Neural cell (in vitro differentiated cells): Measurements from ENCODE around the gene ARHGAP24.

ENCODE experiments used
- EP300 ChIP-seq: fragments of 450-650 bp; conservative IDR thresholded peaks from 2 replicates; pipeline ENCODE4 v1.6.1; 2014; ENCODE audit warnings: antibody characterized with exemption, mild to moderate bottlenecking, moderate library complexity; ENCODE audit not compliant: poor library complexity, severe bottlenecking
- EZH2 ChIP-seq: fragments of 200-600, 300-800 bp; shearing (Covaris generic), sonication (generic); IDR thresholded peaks from 2 replicates; pipeline ENCODE4 v1.6.1; 2014; ENCODE audit warnings: antibody characterized with exemption, low read length, borderline replicate concordance, mild to moderate bottlenecking; ENCODE audit not compliant: insufficient read depth, poor library complexity, severe bottlenecking
- MXI1 ChIP-seq: fragments of 450-650 bp; conservative IDR thresholded peaks from 2 replicates; pipeline ENCODE4 v1.6.1; 2014; ENCODE audit warnings: antibody characterized with exemption, mild to moderate bottlenecking; ENCODE audit not compliant: poor library complexity, severe bottlenecking
- POLR2AphosphoS5 ChIP-seq: IDR thresholded peaks from 2 replicates; pipeline ENCODE4 v1.6.1; 2012
- RAD21 ChIP-seq: fragments of 450-650 bp; conservative IDR thresholded peaks from 2 replicates; pipeline ENCODE4 v1.6.1; 2014; ENCODE audit warnings: antibody characterized with exemption, mild to moderate bottlenecking, moderate library complexity
- SMC3 ChIP-seq: fragments of 450-650 bp; conservative IDR thresholded peaks from 2 replicates; pipeline ENCODE4 v1.6.1; 2014; ENCODE audit warnings: antibody characterized with exemption, mild to moderate bottlenecking, moderate library complexity; ENCODE audit not compliant: poor library complexity
- TAF1 ChIP-seq: IDR thresholded peaks from 2 replicates; pipeline ENCODE4 v1.6.1; 2012; ENCODE audit warnings: low read depth
- TF ChIP-seq, protein P1 (sequence below): fragments of 450-650 bp; IDR thresholded peaks from 2 replicates; pipeline ENCODE4 v1.5.1; 2014; ENCODE audit warnings: antibody characterized with exemption, mild to moderate bottlenecking, moderate library complexity; ENCODE audit not compliant: poor library complexity, severe bottlenecking
- TF ChIP-seq, protein P2 (sequence below): IDR thresholded peaks from 2 replicates; pipeline ENCODE4 v1.6.1; 2012; ENCODE audit warnings: borderline replicate concordance

DNA sequence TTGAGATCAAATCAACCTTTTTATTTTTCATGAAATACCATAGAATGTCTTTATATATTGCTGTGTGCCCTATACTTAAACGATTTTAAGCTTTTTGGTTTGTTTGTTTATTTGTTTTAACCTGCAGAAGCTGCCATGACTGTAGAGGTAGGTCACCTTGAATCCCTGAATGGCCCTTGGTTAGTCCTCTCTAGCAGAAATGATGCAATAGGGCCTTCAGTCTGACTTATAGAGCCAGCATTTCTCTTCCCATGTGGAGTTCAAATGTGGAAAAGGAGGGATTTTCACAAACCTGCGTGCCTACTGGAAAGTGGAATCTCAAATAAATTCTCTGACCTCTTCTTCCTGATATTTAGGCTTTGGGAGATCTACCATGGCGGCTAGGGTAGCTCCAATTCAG is 557.0 kb downstream of the ARHGAP24 start:
- TF ChIP-seq, protein P1, sequence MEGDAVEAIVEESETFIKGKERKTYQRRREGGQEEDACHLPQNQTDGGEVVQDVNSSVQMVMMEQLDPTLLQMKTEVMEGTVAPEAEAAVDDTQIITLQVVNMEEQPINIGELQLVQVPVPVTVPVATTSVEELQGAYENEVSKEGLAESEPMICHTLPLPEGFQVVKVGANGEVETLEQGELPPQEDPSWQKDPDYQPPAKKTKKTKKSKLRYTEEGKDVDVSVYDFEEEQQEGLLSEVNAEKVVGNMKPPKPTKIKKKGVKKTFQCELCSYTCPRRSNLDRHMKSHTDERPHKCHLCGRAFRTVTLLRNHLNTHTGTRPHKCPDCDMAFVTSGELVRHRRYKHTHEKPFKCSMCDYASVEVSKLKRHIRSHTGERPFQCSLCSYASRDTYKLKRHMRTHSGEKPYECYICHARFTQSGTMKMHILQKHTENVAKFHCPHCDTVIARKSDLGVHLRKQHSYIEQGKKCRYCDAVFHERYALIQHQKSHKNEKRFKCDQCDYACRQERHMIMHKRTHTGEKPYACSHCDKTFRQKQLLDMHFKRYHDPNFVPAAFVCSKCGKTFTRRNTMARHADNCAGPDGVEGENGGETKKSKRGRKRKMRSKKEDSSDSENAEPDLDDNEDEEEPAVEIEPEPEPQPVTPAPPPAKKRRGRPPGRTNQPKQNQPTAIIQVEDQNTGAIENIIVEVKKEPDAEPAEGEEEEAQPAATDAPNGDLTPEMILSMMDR, result no peak
- TF ChIP-seq MXI1 (no peak), EP300 (no peak), POLR2AphosphoS5 (no peak), EZH2 (no peak), SMC3 (no peak), TAF1 (no peak), RAD21 (no peak)
- TF ChIP-seq, protein P2, sequence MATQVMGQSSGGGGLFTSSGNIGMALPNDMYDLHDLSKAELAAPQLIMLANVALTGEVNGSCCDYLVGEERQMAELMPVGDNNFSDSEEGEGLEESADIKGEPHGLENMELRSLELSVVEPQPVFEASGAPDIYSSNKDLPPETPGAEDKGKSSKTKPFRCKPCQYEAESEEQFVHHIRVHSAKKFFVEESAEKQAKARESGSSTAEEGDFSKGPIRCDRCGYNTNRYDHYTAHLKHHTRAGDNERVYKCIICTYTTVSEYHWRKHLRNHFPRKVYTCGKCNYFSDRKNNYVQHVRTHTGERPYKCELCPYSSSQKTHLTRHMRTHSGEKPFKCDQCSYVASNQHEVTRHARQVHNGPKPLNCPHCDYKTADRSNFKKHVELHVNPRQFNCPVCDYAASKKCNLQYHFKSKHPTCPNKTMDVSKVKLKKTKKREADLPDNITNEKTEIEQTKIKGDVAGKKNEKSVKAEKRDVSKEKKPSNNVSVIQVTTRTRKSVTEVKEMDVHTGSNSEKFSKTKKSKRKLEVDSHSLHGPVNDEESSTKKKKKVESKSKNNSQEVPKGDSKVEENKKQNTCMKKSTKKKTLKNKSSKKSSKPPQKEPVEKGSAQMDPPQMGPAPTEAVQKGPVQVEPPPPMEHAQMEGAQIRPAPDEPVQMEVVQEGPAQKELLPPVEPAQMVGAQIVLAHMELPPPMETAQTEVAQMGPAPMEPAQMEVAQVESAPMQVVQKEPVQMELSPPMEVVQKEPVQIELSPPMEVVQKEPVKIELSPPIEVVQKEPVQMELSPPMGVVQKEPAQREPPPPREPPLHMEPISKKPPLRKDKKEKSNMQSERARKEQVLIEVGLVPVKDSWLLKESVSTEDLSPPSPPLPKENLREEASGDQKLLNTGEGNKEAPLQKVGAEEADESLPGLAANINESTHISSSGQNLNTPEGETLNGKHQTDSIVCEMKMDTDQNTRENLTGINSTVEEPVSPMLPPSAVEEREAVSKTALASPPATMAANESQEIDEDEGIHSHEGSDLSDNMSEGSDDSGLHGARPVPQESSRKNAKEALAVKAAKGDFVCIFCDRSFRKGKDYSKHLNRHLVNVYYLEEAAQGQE, result no peak
